ENCODE results near the gene OSBPL3.

The OSBPL3 gene

DNA sequence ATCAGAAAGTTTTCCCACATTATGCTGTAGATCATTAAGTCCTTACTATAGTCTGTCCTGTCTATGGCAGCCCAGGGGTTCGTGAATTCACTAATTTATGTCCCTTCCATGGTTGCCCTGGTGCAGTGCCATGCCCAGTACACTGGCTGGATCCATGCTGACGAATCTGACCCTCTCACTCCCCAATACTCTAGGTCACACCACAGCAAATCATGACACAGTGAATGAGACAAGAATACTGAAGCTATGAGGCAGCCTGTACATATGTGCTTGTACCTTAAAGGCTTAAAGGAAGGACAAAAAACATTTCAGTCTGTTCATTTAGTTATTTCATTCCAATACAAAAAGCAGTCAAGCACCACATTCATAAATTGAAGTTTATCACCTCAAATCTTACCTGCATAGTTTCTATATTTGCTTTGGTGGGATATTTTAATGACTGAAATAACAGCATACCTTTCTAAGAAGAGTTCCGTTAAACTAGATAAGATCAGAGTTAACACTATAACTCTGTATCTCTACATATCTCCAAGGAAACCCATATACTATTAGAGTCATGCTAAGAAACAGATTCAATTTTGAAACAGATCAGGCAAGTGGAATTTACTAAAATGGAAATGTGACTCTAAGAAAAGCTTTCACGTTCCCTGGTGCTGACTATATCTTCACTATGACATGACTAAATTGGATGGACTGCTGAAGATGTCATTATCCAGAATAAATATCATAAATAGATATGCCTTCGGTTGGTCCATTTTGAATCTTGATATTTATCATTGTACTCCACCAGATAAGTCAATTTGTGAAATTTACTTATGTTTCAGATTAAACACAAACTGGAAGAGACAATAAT, 36.7 kb downstream of the OSBPL3 start:
- H3K4me2 ChIP-seq (ENCODE audit: low read depth, low read length, poor library complexity, severe bottlenecking), result no peak overlapping the region
- peaks cover 100% of the 10 kb centered on the region for H3K79me2 ChIP-seq (ENCODE audit: insufficient read depth, low read length)
- H3K9me3 ChIP-seq (ENCODE audit: insufficient read depth, low read length), result no peaks in the 10 kb centered on the region
- no peaks in the 10 kb centered on the region for H3K36me3 ChIP-seq (ENCODE audit: low read length)
- TF ChIP-seq, protein P1, sequence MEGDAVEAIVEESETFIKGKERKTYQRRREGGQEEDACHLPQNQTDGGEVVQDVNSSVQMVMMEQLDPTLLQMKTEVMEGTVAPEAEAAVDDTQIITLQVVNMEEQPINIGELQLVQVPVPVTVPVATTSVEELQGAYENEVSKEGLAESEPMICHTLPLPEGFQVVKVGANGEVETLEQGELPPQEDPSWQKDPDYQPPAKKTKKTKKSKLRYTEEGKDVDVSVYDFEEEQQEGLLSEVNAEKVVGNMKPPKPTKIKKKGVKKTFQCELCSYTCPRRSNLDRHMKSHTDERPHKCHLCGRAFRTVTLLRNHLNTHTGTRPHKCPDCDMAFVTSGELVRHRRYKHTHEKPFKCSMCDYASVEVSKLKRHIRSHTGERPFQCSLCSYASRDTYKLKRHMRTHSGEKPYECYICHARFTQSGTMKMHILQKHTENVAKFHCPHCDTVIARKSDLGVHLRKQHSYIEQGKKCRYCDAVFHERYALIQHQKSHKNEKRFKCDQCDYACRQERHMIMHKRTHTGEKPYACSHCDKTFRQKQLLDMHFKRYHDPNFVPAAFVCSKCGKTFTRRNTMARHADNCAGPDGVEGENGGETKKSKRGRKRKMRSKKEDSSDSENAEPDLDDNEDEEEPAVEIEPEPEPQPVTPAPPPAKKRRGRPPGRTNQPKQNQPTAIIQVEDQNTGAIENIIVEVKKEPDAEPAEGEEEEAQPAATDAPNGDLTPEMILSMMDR (IDR thresholded peaks at IDR 0.05; ENCODE audit: insufficient read depth, low read length, poor library complexity, severe bottlenecking), result no peak
- no peak for TF ChIP-seq EZH2phosphoT487 (conservative IDR thresholded peaks at IDR 0.05; ENCODE audit: low read length)
- H3F3A ChIP-seq (ENCODE audit: insufficient read depth), result no peaks in the 10 kb centered on the region
- no peak overlapping the region for H2AFZ ChIP-seq (ENCODE audit: low read depth, low read length, severe bottlenecking)
- no peaks in the 10 kb centered on the region for H3K27me3 ChIP-seq (ENCODE audit: low read length)
- no peaks in the 10 kb centered on the region for H3K9me2 ChIP-seq (replicated peaks; ENCODE audit: insufficient read depth, low read length)
- H3K4me3 ChIP-seq (ENCODE audit: insufficient read depth, low read length, poor library complexity, severe bottlenecking), result no peak overlapping the region
- peaks cover 33% of the 10 kb centered on the region for H4K20me1 ChIP-seq (ENCODE audit: low read depth, low read length)
- no peak overlapping the region for H3K27ac ChIP-seq (ENCODE audit: low read depth, low read length)
- no peak overlapping the region for H3K9ac ChIP-seq (ENCODE audit: low read length)

DNA sequence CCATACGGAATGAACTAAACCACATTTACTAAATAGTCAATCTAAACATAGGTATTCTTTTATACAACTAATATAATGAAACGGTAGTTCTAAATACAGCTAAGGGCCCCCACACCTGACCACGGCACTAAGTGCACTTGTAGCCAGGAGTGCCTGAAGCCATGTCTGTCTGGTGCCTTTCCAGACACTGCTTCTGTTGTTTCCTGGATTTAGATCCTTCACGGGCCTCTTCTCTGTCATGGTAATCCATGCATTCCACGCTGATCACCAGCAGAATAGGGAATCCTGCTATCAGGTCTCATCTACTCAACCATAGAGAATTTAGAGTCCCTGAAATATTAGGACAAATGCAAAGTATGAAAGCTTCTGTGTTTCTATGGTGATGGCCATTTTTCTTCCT, 37.8 kb downstream of the OSBPL3 start:
- no peak overlapping the region for H3K4me2 ChIP-seq (ENCODE audit: low read depth, low read length, poor library complexity, severe bottlenecking)
- no peak overlapping the region for H3K27ac ChIP-seq (ENCODE audit: low read depth, low read length)
- H3K4me3 ChIP-seq (ENCODE audit: insufficient read depth, low read length, poor library complexity, severe bottlenecking), result no peak overlapping the region
- H3K9me2 ChIP-seq (replicated peaks; ENCODE audit: insufficient read depth, low read length), result no peaks in the 10 kb centered on the region
- no peaks in the 10 kb centered on the region for H3K36me3 ChIP-seq (ENCODE audit: low read length)
- no peaks in the 10 kb centered on the region for H3K9me3 ChIP-seq (ENCODE audit: insufficient read depth, low read length)
- H2AFZ ChIP-seq (ENCODE audit: low read depth, low read length, severe bottlenecking), result no peak overlapping the region
- H3F3A ChIP-seq (ENCODE audit: insufficient read depth), result no peaks in the 10 kb centered on the region
- H4K20me1 ChIP-seq (ENCODE audit: low read depth, low read length), result peaks cover 25% of the 10 kb centered on the region
- TF ChIP-seq EZH2phosphoT487 (conservative IDR thresholded peaks at IDR 0.05; ENCODE audit: low read length), result no peak
- TF ChIP-seq, protein P1 (IDR thresholded peaks at IDR 0.05; ENCODE audit: insufficient read depth, low read length, poor library complexity, severe bottlenecking), result no peak
- no peak overlapping the region for H3K9ac ChIP-seq (ENCODE audit: low read length)
- no peaks in the 10 kb centered on the region for H3K27me3 ChIP-seq (ENCODE audit: low read length)
- H3K79me2 ChIP-seq (ENCODE audit: insufficient read depth, low read length), result peaks cover 100% of the 10 kb centered on the region

DNA sequence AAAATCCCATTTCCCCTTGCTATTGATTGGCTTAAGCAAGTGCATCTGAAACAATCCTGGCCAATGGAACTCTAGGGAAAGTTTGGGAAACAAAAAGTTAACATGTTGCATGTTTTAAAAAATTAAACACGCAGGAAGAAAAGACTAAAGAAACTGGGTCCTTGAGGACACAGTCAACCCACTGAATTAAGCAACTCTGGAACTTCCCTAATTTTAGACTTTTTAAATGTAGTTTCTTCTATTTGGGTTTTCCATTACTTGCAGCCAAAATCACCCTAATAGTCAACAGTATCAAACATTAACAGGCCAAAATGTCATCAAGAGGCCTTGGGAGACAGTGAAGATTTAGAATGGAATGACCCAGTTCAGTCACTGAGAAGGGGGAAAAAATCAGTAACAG, 40.6 kb downstream of the OSBPL3 start:
- Histone ChIP-seq H3K27ac (ENCODE audit: low read depth, low read length) (no peak overlapping the region), H3K79me2 (ENCODE audit: insufficient read depth, low read length) (peaks cover 100% of the 10 kb centered on the region), H3K9me2 (replicated peaks; ENCODE audit: insufficient read depth, low read length) (no peaks in the 10 kb centered on the region)

More for the DNA sequence above, 40.6 kb downstream of the OSBPL3 start:
- no peak overlapping the region for H3K9ac ChIP-seq (ENCODE audit: low read length)
- H3K9me3 ChIP-seq (ENCODE audit: insufficient read depth, low read length), result no peaks in the 10 kb centered on the region
- TF ChIP-seq, protein P1 (IDR thresholded peaks at IDR 0.05; ENCODE audit: insufficient read depth, low read length, poor library complexity, severe bottlenecking), result no peak
- no peak for TF ChIP-seq EZH2phosphoT487 (conservative IDR thresholded peaks at IDR 0.05; ENCODE audit: low read length)
- no peak overlapping the region for H3K4me3 ChIP-seq (ENCODE audit: insufficient read depth, low read length, poor library complexity, severe bottlenecking)
- H3F3A ChIP-seq (ENCODE audit: insufficient read depth), result no peaks in the 10 kb centered on the region
- H2AFZ ChIP-seq (ENCODE audit: low read depth, low read length, severe bottlenecking), result no peak overlapping the region
- no peaks in the 10 kb centered on the region for H3K36me3 ChIP-seq (ENCODE audit: low read length)
- H3K27me3 ChIP-seq (ENCODE audit: low read length), result no peaks in the 10 kb centered on the region
- peaks cover 25% of the 10 kb centered on the region for H4K20me1 ChIP-seq (ENCODE audit: low read depth, low read length)
- H3K4me2 ChIP-seq (ENCODE audit: low read depth, low read length, poor library complexity, severe bottlenecking), result no peak overlapping the region
